HL-60 (cell line): ENCODE data around the gene FAM167B.

ENCODE experiments used
- CTCF ChIP-seq: IDR thresholded peaks from one replicate; pipeline ENCODE4 v1.5.1; 2011; ENCODE audit warnings: low read length, control low read depth, inconsistent platforms; ENCODE audit not compliant: insufficient read depth
- GABPA ChIP-seq: IDR thresholded peaks from 2 replicates; pipeline ENCODE4 v1.6.1; 2012; ENCODE audit warnings: low read depth
- POLR2AphosphoS5 ChIP-seq: IDR thresholded peaks from 2 replicates; pipeline ENCODE4 v1.6.1; 2012; ENCODE audit warnings: low read depth
- SPI1 ChIP-seq: IDR thresholded peaks from 2 replicates; pipeline ENCODE4 v1.6.1; 2012; ENCODE audit warnings: low read depth, mild to moderate bottlenecking, borderline replicate concordance
- TF ChIP-seq, protein P1 (sequence below): IDR thresholded peaks from 2 replicates; pipeline ENCODE4 v1.6.1; 2012; ENCODE audit warnings: low read depth; ENCODE audit not compliant: insufficient replicate concordance

GRCh38 chr1:32265846-32266245, 18.8 kb downstream of the FAM167B start:
- TF ChIP-seq CTCF: no peak
- no peak for TF ChIP-seq POLR2AphosphoS5
- no peak for TF ChIP-seq SPI1
- TF ChIP-seq, protein P1, sequence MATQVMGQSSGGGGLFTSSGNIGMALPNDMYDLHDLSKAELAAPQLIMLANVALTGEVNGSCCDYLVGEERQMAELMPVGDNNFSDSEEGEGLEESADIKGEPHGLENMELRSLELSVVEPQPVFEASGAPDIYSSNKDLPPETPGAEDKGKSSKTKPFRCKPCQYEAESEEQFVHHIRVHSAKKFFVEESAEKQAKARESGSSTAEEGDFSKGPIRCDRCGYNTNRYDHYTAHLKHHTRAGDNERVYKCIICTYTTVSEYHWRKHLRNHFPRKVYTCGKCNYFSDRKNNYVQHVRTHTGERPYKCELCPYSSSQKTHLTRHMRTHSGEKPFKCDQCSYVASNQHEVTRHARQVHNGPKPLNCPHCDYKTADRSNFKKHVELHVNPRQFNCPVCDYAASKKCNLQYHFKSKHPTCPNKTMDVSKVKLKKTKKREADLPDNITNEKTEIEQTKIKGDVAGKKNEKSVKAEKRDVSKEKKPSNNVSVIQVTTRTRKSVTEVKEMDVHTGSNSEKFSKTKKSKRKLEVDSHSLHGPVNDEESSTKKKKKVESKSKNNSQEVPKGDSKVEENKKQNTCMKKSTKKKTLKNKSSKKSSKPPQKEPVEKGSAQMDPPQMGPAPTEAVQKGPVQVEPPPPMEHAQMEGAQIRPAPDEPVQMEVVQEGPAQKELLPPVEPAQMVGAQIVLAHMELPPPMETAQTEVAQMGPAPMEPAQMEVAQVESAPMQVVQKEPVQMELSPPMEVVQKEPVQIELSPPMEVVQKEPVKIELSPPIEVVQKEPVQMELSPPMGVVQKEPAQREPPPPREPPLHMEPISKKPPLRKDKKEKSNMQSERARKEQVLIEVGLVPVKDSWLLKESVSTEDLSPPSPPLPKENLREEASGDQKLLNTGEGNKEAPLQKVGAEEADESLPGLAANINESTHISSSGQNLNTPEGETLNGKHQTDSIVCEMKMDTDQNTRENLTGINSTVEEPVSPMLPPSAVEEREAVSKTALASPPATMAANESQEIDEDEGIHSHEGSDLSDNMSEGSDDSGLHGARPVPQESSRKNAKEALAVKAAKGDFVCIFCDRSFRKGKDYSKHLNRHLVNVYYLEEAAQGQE: no peak
- TF ChIP-seq GABPA: no peak
